SK-N-MC (cell line): ENCODE data around the gene RIBC2.
A peak's percentile ranks its signal among the peaks of the same experiment; 100 is the strongest.
"Not testable (repeated sequence)": the region's sequence is repeated elsewhere in the genome, so short reads cannot be mapped to it uniquely, and the experiment has no call there.

ENCODE experiments used
- DNase-seq: peaks from one replicate; pipeline ENCODE4 v3.0.0-alpha.2; 2011; ENCODE audit warnings: low read depth, low spot score
- H3K27ac ChIP-seq: fragments of 200-600 bp; sonication (generic); 2 replicates; pipeline ENCODE4 v1.5.1; 2016; ENCODE audit warnings: mixed run types
- H3K36me3 ChIP-seq: fragments of 200-600 bp; sonication (generic); 2 replicates; pipeline ENCODE4 v1.6.1; 2017; ENCODE audit warnings: antibody characterized with exemption, low read length, mixed read lengths; ENCODE audit not compliant: insufficient read depth
- H3K4me3 ChIP-seq: fragments of 200-600 bp; sonication (generic); 2 replicates; pipeline ENCODE4 v1.5.1; 2016
- H3K9ac ChIP-seq: fragments of 200-600 bp; sonication (generic); 2 replicates; pipeline ENCODE4 v1.8.0; 2017; ENCODE audit warnings: mixed run types, mixed read lengths; ENCODE audit not compliant: insufficient read length
- H3K9me3 ChIP-seq: fragments of 200-600 bp; sonication (generic); 2 replicates; pipeline ENCODE4 v1.6.1; 2017; ENCODE audit warnings: low read depth, mild to moderate bottlenecking, antibody characterized with exemption, low read length, moderate library complexity, mixed read lengths
- EZH2 ChIP-seq: fragments of 200-600 bp; sonication (generic); IDR thresholded peaks from one replicate; pipeline ENCODE4 v1.6.1; 2017; ENCODE audit warnings: antibody characterized with exemption
- FOXP2 ChIP-seq: optimal IDR thresholded peaks from 2 replicates; pipeline ENCODE3; 2011; ENCODE audit warnings: mild to moderate bottlenecking, moderate library complexity; ENCODE audit not compliant: insufficient read depth; ENCODE audit errors: extremely low read length, control extremely low read depth
- POLR2AphosphoS5 ChIP-seq: IDR thresholded peaks from 2 replicates; pipeline ENCODE4 v1.6.1; 2012; ENCODE audit warnings: mild to moderate bottlenecking, low read depth, low read length, borderline replicate concordance

RIBC2 gene

DNA sequence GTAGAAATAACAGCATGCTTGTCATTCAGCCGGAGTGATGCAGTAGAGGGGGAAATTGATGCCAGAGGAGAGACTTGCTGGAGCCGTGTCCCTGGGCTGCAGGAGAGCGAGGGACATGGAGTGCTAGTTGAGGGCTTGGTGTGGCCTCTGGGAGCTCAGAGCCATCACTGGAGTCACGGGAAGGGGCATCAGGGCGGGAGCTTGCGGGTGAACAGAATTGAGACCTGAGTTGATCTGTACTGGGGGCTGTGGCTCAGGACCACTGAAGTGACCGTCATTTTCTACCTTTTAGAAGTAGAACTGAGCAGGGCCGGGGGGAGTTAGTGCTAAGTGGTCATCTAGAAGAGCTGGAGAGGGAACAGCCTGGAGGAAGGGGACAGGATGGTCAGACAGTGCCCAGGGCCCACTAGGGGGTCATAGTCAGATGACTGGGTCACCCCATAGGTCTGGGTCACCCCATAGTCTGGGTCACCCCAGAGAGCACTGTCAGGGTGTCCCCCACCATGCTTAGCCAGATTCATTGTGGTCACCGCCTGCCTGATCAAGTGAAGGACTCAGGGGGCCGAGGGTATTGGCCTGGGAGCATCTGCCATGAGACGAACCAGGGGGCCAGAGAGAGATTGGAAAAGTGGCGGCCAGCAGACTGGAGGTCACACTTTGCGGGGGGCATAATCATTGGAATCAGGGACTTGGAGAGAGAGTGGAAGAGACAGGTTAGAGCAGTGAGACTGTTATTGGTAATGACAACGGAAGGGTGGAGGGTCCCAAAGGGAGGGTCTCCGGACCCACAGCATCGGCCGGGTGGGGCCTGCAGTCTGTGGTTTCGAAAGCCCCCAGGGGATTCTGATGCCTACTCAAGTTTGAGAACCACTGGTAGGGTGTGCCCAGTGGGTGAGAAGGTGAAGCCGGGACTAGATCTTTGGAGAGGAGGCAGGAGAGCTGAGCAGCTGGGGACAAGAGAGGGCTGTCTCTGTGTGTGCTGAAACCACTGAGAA is 15.2 kb downstream of the RIBC2 start:
- H3K4me3 ChIP-seq = no peak overlapping the region
- no peaks in the 10 kb centered on the region for H3K9me3 ChIP-seq
- no peak overlapping the region for H3K27ac ChIP-seq
- no peak for DNase-seq
- peaks cover 19% of the 10 kb centered on the region for H3K36me3 ChIP-seq
- no peak overlapping the region for H3K9ac ChIP-seq
- TF ChIP-seq FOXP2 (no peak), EZH2 (no peak), POLR2AphosphoS5 (no peak)

DNA sequence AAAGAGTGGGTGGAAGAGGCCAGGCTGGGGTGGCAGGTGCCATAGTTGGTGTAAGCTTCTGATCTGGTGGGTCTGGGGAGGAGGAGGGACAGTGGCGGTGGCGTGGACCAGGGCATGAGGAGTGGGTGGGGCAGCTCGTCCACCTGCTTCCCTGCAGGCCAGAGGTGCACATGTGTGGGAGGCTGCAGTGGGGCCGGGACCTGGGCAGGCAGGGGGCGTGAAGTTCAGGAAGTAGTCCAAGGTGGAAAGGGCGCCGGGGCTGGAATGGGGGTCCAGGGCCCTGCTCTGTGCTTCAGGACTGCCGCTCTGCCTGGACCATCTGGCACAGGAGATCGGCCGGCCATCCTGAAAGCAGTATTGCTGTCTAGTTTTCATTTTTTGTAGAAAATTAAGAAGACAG is 15.9 kb downstream of the RIBC2 start:
- H3K9ac ChIP-seq = no peak overlapping the region
- no peak overlapping the region for H3K27ac ChIP-seq

GRCh38 chr22:45429981-45430775 is 16.7 kb downstream of the RIBC2 start:
- no peak overlapping the region for H3K27ac ChIP-seq
- DNase-seq = no peak
- H3K9me3 ChIP-seq = no peaks in the 10 kb centered on the region
- H3K9ac ChIP-seq = no peak overlapping the region
- H3K4me3 ChIP-seq = no peak overlapping the region
- no peak for TF ChIP-seq POLR2AphosphoS5
- TF ChIP-seq EZH2 = no peak
- no peak for TF ChIP-seq FOXP2
- peaks cover 19% of the 10 kb centered on the region for H3K36me3 ChIP-seq

More for the DNA sequence above, 15.9 kb downstream of the RIBC2 start:
- TF ChIP-seq POLR2AphosphoS5 (no peak), EZH2 (no peak), FOXP2 (no peak)
- Histone ChIP-seq H3K36me3 (peaks cover 19% of the 10 kb centered on the region), H3K9me3 (no peaks in the 10 kb centered on the region), H3K4me3 (no peak overlapping the region)
- DNase-seq = no peak

- no peak for DNase-seq
- Histone ChIP-seq H3K9me3 (no peaks in the 10 kb centered on the region), H3K27ac (no peak overlapping the region), H3K9ac (no peak overlapping the region), H3K36me3 (peaks cover 19% of the 10 kb centered on the region), H3K4me3 (no peak overlapping the region)
- TF ChIP-seq POLR2AphosphoS5 = no peak
- TF ChIP-seq EZH2 = no peak
- no peak for TF ChIP-seq FOXP2
Observed at GRCh38 chr22:45430871-45431270, 17.4 kb downstream of the RIBC2 start.

DNA sequence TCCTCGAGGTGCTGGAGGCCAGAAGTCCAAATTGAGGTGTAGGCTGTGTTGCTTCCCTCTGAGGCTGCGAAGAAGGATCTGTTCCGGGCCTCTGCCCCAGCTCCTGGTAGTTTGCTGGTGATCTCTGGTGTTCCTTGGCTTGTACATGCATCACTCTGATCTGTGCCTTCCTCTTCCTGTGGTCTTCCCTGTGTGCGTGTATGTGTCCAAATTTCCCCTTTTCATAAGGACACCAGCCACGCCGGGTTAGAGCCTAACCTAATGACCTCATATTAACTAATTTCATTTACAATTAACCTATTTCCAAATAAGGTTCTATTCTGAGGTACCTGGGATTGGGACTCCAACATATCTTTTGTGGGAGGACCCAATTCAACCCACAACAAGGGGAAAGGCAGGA is 21.5 kb downstream of the RIBC2 start:
- no peak for DNase-seq
- no peak overlapping the region for H3K4me3 ChIP-seq
- TF ChIP-seq POLR2AphosphoS5 = no peak
- no peak for TF ChIP-seq FOXP2
- no peak for TF ChIP-seq EZH2
- no peak overlapping the region for H3K9ac ChIP-seq
- no peaks in the 10 kb centered on the region for H3K9me3 ChIP-seq
- no peak overlapping the region for H3K27ac ChIP-seq
- 0 out of 2 replicates have a peak, but pooled peaks cover 4% of the 10 kb centered on the region for H3K36me3 ChIP-seq

DNA sequence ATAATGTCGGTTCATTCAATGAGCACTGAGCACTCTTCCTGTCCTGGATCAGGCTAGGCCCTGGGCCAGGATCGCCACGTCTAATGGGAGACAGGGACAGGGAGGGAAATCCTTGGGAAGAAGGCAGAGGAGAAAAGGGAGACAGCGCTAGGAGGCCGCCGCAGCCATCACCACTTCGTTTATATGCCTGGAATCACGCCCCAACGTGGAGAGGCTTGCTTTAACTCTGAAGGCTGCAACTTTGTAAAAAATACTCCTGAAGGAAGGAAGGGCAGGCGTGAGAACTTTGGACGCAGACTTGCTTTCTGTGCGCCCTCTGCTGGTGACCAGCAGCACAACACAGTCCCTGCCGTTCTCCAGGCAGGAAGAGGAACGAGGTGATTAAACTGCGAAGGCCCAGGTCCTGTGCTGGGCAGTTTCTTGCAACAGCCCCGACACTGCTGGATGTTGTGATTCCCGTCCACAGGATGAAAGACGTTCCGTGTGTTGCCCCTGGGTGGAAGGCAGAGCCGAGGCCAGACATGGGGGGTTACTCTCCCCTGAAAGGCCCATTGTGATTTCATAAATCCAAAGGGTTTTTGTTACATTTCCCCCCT is 22.1 kb downstream of the RIBC2 start:
- no peak for DNase-seq
- TF ChIP-seq POLR2AphosphoS5 = no peak
- TF ChIP-seq FOXP2 = no peak
- TF ChIP-seq EZH2 = no peak
- H3K36me3 ChIP-seq = 0 out of 2 replicates have a peak, but pooled peaks cover 4% of the 10 kb centered on the region
- H3K27ac ChIP-seq = peak overlapping the region; percentile 42; the same call in 1 of the 2 replicates
- H3K4me3 ChIP-seq = no peak overlapping the region
- peak overlapping the region; percentile 33 for H3K9ac ChIP-seq
- H3K9me3 ChIP-seq = no peaks in the 10 kb centered on the region

- H3K36me3 ChIP-seq, H3K9me3 ChIP-seq, DNase-seq, H3K27ac ChIP-seq, H3K9ac ChIP-seq, H3K4me3 ChIP-seq: not testable (repeated sequence)
Observed at GRCh38 chr22:45436871-45437517, 23.5 kb downstream of the RIBC2 start.

DNA sequence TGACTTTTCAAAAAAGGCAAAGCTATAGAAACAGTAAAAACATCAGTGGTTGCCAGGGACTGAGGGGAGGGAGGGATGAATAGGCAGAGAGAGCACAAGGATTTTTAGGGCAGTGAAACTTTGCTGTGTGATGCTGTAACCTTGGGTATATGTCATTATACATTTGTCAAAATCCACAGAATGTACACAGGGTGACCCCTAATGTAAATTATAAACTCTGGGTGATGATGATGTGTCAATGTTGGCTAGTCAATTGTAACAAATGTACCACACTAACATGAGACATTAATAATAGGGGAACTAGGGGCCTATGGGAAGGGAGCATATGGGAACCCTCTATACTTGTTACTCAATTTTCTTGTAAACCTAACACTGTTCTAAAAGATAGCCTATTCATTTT is 24.8 kb downstream of the RIBC2 start:
- no peak for TF ChIP-seq FOXP2
- TF ChIP-seq POLR2AphosphoS5 = no peak
- TF ChIP-seq EZH2 = no peak
- H3K9ac ChIP-seq = no peak overlapping the region
- no peaks in the 10 kb centered on the region for H3K9me3 ChIP-seq

GRCh38 chr22:45440688-45441087 is 27.2 kb downstream of the RIBC2 start:
- not testable (repeated sequence) for H3K27ac ChIP-seq, H3K9me3 ChIP-seq, DNase-seq, H3K9ac ChIP-seq, H3K36me3 ChIP-seq, H3K4me3 ChIP-seq

More for the DNA sequence above, 24.8 kb downstream of the RIBC2 start:
- no peak for DNase-seq
- no peak overlapping the region for H3K27ac ChIP-seq
- H3K36me3 ChIP-seq = no peaks in the 10 kb centered on the region
- no peak overlapping the region for H3K4me3 ChIP-seq
